ENCODE data around the gene PPP1R27. TPM values are rescaled to one million over a fixed set of nuclear protein-coding genes. Genes with fewer than 3 reads are reported as not detected.

PPP1R27 gene
- total RNA-seq, 1 donor from 2014 or later = not detected

DNA sequence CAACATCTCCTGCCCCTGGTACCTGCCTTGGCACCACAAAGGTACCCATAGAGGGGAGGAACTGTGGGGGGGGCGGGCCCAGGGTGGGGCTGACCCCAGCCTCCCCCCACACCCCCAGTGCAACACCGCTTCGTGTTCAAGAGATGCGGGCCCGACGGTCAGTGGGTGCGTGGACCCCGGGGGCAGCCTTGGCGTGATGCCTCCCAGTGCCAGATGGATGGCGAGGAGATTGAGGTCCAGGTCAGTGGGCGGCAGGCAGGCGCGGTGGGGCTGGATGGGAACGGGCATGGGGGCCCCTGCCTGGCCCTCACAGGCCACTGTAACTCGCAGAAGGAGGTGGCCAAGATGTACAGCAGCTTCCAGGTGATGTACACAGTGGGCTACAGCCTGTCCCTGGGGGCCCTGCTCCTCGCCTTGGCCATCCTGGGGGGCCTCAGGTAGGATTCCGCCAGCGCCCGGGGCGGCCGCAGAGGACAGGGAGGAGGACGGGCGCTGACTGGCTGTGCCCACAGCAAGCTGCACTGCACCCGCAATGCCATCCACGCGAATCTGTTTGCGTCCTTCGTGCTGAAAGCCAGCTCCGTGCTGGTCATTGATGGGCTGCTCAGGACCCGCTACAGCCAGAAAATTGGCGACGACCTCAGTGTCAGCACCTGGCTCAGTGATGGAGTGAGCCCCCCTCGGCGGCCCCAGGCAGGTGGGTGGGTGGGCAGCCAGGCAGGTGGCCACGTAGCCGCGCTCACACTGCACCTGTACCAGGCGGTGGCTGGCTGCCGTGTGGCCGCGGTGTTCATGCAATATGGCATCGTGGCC, 23.8 kb downstream of the PPP1R27 start:
- intact Hi-C loops (cut with DNase I) = no loop called here
- Histone ChIP-seq H3K36me3 (no peaks in the 10 kb centered on the region), H3K4me1 (no peaks in the 10 kb centered on the region), H3K27ac (no peak overlapping the region), H3K27me3 (no peaks in the 10 kb centered on the region), H3K4me3 (no peak overlapping the region), H3K9me3 (no peaks in the 10 kb centered on the region)
- TF ChIP-seq, protein P1, sequence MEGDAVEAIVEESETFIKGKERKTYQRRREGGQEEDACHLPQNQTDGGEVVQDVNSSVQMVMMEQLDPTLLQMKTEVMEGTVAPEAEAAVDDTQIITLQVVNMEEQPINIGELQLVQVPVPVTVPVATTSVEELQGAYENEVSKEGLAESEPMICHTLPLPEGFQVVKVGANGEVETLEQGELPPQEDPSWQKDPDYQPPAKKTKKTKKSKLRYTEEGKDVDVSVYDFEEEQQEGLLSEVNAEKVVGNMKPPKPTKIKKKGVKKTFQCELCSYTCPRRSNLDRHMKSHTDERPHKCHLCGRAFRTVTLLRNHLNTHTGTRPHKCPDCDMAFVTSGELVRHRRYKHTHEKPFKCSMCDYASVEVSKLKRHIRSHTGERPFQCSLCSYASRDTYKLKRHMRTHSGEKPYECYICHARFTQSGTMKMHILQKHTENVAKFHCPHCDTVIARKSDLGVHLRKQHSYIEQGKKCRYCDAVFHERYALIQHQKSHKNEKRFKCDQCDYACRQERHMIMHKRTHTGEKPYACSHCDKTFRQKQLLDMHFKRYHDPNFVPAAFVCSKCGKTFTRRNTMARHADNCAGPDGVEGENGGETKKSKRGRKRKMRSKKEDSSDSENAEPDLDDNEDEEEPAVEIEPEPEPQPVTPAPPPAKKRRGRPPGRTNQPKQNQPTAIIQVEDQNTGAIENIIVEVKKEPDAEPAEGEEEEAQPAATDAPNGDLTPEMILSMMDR (IDR thresholded peaks at IDR 0.05) = no peak
- TF ChIP-seq POLR2AphosphoS5 (IDR thresholded peaks at IDR 0.05; ENCODE audit: insufficient read depth in 1 of 2, low read depth in 1 of 2) = no peak
- TF ChIP-seq POLR2A (IDR thresholded peaks at IDR 0.05) = no peak
- no peak for DNase-seq (ENCODE audit: extremely low spot score in 2 of 2)

GRCh38 chr17:81810476-81810875, 24.4 kb downstream of the PPP1R27 start:
- Histone ChIP-seq H3K27ac (no peak overlapping the region), H3K27me3 (no peaks in the 10 kb centered on the region), H3K4me1 (no peaks in the 10 kb centered on the region), H3K9me3 (no peaks in the 10 kb centered on the region), H3K4me3 (no peak overlapping the region), H3K36me3 (no peaks in the 10 kb centered on the region)
- intact Hi-C loops (cut with DNase I) = no loop called here
- TF ChIP-seq POLR2AphosphoS5 (IDR thresholded peaks at IDR 0.05; ENCODE audit: insufficient read depth in 1 of 2, low read depth in 1 of 2) (no peak), POLR2A (IDR thresholded peaks at IDR 0.05) (no peak)
- TF ChIP-seq, protein P1 (IDR thresholded peaks at IDR 0.05) = no peak
- DNase-seq (ENCODE audit: extremely low spot score in 2 of 2) = no peak

DNA sequence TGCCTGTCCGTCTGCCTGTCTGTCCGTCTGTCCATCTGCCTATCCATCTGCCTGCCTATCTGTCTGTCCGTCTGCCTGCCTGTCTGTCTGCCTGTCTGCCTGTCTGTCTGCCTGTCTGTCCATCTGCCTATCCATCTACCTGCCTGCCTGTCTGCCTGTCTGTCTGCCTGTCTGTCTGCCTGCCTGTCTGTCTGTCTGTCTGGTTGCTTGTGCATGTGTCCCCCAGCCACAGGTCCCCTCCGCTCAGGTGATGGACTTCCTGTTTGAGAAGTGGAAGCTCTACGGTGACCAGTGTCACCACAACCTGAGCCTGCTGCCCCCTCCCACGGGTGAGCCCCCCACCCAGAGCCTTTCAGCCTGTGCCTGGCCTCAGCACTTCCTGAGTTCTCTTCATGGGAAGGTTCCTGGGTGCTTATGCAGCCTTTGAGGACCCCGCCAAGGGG, 25.3 kb downstream of the PPP1R27 start:
- Histone ChIP-seq H3K27ac (no peak overlapping the region), H3K4me1 (no peaks in the 10 kb centered on the region), H3K36me3 (no peaks in the 10 kb centered on the region), H3K4me3 (no peak overlapping the region), H3K9me3 (no peaks in the 10 kb centered on the region), H3K27me3 (peaks cover 4% of the 10 kb centered on the region)
- no peak for TF ChIP-seq POLR2A (IDR thresholded peaks at IDR 0.05)
- TF ChIP-seq, protein P1 (IDR thresholded peaks at IDR 0.05) = no peak
- no peak for TF ChIP-seq POLR2AphosphoS5 (IDR thresholded peaks at IDR 0.05; ENCODE audit: insufficient read depth in 1 of 2, low read depth in 1 of 2)
- intact Hi-C loops (cut with DNase I) = no loop called here
- no peak for DNase-seq (ENCODE audit: extremely low spot score in 2 of 2)

- TF ChIP-seq, protein P1 (IDR thresholded peaks at IDR 0.05) = no peak
- no peak for TF ChIP-seq POLR2A (IDR thresholded peaks at IDR 0.05)
- TF ChIP-seq POLR2AphosphoS5 (IDR thresholded peaks at IDR 0.05; ENCODE audit: insufficient read depth in 1 of 2, low read depth in 1 of 2) = no peak
- Histone ChIP-seq H3K27ac (no peak overlapping the region), H3K9me3 (no peaks in the 10 kb centered on the region), H3K27me3 (peaks cover 11% of the 10 kb centered on the region), H3K4me1 (no peaks in the 10 kb centered on the region), H3K4me3 (no peak overlapping the region), H3K36me3 (no peaks in the 10 kb centered on the region)
- intact Hi-C loops (cut with DNase I) = no loop called here
- no peak for DNase-seq (ENCODE audit: extremely low spot score in 2 of 2)
These were observed 25.9 kb downstream of the PPP1R27 start for GRCh38 chr17:81808778-81809555.

Data from vagina (tissue), 2 donors.